Left cardiac atrium (tissue), 4 donors: ENCODE results near the gene HCFC1. TPM values are rescaled to one million over a fixed set of nuclear protein-coding genes. Genes with fewer than 3 reads are reported as not detected.
A peak's percentile ranks its signal among the peaks of the same experiment; 100 is the strongest.

ENCODE experiments used
- ATAC-seq, 2 donors: fragments of 200-7000 bp; cut with Tn5 transposase; one replicate each; pipeline ENCODE4 v1.9.1; 2020; ENCODE audit warnings: mild to moderate bottlenecking in 2 of 2, moderate library complexity in 2 of 2
- DNase-seq: peaks from one replicate; pipeline ENCODE4 v3.0.0-alpha.2; 2020
- intact Hi-C, 2 donors: fragments of 100-400 bp; cut with DNase I; formaldehyde crosslinking; loops; one replicate each; pipeline versions ENCODE4 v1.14.1 to v1.15.1; 2022 to 2023
- microRNA-seq, 2 donors: library from miRNA; unstranded; fragments of <30 nt; microRNA quantifications; one replicate each; pipeline ENCODE4 v1.2.0, GENCODE V29; 2020
- total RNA-seq, 2 donors: library from RNA; stranded (reverse); fragmentation: NEBNext Ultra II Directional; extraction: Animal tissue kit (Norgen Biotek cat#: 25700); gene quantifications; one replicate each; pipeline ENCODE4 v1.2.1, GENCODE V29; 2021
- donor health status: DM: no; HTN: yes; CAD: no.
- donor health status: DM: no; HTN: yes; CAD: no; lungs with severe emphysema.
- donor health status: DM: yes; HTN: yes; CAD: no.
- donor health status: Dilated cardiomyopathy.

Gene HCFC1
- total RNA-seq, 2 donors from 2014 or later, result 30.4 to 35.7 TPM

DNA sequence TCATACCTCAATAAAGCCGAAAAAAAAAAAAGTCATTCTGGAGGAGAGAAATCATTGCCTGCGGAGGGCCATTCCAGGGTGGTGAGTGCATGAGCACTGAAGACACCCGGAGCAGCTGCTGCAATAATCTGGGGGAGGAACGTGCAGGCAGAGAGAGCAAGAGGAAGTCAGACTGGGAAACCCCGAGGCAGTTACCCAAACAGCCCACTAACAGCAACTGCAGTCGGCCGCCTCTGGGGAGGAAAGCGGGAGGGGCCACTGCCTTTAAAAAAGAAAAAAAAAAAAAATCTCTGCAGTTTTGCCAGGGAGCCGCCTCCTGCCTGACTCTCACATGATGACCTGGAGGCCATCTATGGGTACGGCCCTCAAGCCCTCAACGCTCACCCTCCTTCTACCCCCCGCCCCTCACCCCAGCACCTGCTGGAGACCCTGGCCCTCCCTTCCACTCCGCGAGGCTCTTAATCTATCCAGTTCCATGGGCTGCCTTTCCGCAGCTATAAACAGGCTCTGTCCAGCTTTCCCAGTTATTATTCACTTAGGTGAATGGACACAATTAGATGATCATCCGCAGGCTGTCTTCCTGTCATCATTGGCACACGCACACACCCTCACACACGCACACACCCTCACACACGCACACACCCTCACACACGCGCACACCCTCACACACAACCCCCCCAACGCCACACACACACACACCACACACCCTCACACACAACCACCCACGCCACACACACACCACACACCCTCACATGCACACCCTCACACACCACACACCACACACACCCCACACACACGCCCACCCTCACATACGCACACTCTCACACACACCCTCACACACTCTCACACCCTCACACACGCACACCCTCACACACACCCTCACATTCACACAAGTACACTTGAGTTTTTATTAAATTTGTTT lies 70.5 kb downstream of the HCFC1 start:
- DNase-seq (peak; percentile 63), ATAC-seq (peak; percentile 61 to 69)
- intact Hi-C loops, result no loop called here

GRCh38 chrX:153897899-153898298 lies 73.7 kb downstream of the HCFC1 start:
- ATAC-seq (no peak), DNase-seq (no peak)
- intact Hi-C loops, result no loop called here

Small RNAs within 50 kb of the gene (microRNA-seq; reads per million reads assigned to microRNA genes)
- gene MIR3202-1, result 0 reads per million in 2 donors
- gene MIR3202-2, result 0 reads per million in 2 donors
- gene MIR718, result 0 reads per million in 2 donors

Other genes starting within 250 kb of the HCFC1 start
- gene BCAP31, start 247.4 kb downstream of the HCFC1 start, total RNA-seq, result 100 to 1,000 TPM; 123 to 159 TPM
- gene ABCD1, start 247.0 kb downstream of the HCFC1 start, total RNA-seq, result 10 to 100 TPM; 11.5 to 15.0 TPM
- gene PLXNB3, start 207.6 kb downstream of the HCFC1 start, total RNA-seq, result 1 to 10 TPM; 5.9 to 7.1 TPM
- gene SRPK3, start 190.8 kb downstream of the HCFC1 start, total RNA-seq, result 10 to 100 TPM; 24.1 to 25.8 TPM
- gene IDH3G, start 177.4 kb downstream of the HCFC1 start, total RNA-seq, result 10 to 100 TPM; 56.4 to 68.4 TPM
- 100 to 1,000 TPM; 180 to 183 TPM for gene SSR4, start 177.2 kb downstream of the HCFC1 start, total RNA-seq
- gene PDZD4, start 141.3 kb downstream of the HCFC1 start, total RNA-seq, result 1 to 10 TPM; 4.0 to 4.3 TPM
- gene L1CAM, start 85.6 kb downstream of the HCFC1 start, total RNA-seq, result 1 to 10 TPM; 4.3 to 9.2 TPM
- gene AVPR2, start 67.1 kb downstream of the HCFC1 start, total RNA-seq, result 1 to 10 TPM; 3.7 to 3.8 TPM
- 10 to 100 TPM; 19.3 to 20.4 TPM for gene ARHGAP4, start 45.6 kb downstream of the HCFC1 start, total RNA-seq
- gene NAA10, start 36.8 kb downstream of the HCFC1 start, total RNA-seq, result 10 to 100 TPM; 67.4 to 81.4 TPM
- 10 to 100 TPM; 14.7 to 14.8 TPM for gene RENBP, start 27.2 kb downstream of the HCFC1 start, total RNA-seq
- 1 to 10 TPM; 7.7 to 9.2 TPM for gene TMEM187, start 936 bp upstream of the HCFC1 start, total RNA-seq
- gene IRAK1, start 48.1 kb upstream of the HCFC1 start, total RNA-seq, result 10 to 100 TPM; 47.2 to 58.6 TPM
- 10 to 100 TPM; 35.4 to 42.4 TPM for gene MECP2, start 125.9 kb upstream of the HCFC1 start, total RNA-seq
- not detected for gene OPN1LW, start 172.4 kb upstream of the HCFC1 start, total RNA-seq
- gene OPN1MW, start 210.8 kb upstream of the HCFC1 start, total RNA-seq, result not detected
- gene OPN1MW2, start 247.9 kb upstream of the HCFC1 start, total RNA-seq, result not detected